H7 (cell line): ENCODE measurements around the gene OR51D1. TPM values are rescaled to one million over a fixed set of nuclear protein-coding genes. Genes with fewer than 3 reads are reported as not detected.

Experiments used
- DNase-seq: peaks from one replicate; pipeline ENCODE4 v3.0.0; 2012
- H3K27me3 ChIP-seq: 2 replicates; pipeline ENCODE4 v1.6.0; 2011; ENCODE audit warnings: mild to moderate bottlenecking, low read length; ENCODE audit not compliant: control insufficient read depth, insufficient read depth
- H3K36me3 ChIP-seq: replicated peaks from 2 replicates; pipeline ENCODE4 v1.5.1; 2011; ENCODE audit warnings: low read length; ENCODE audit not compliant: control insufficient read depth, insufficient read depth
- H3K4me3 ChIP-seq: 2 replicates; pipeline ENCODE4 v1.5.1; 2011; ENCODE audit warnings: low read depth, mild to moderate bottlenecking, control low read depth, low read length, moderate library complexity; ENCODE audit not compliant: insufficient read depth
- total RNA-seq: library from RNA; depleted of rRNA; stranded (reverse); fragments of >200 nt; shearing (Covaris generic); gene quantifications from 2 replicates; pipeline ENCODE4 v1.2.3, GENCODE V29; 2014

OR51D1 gene
- total RNA-seq, 1 experiment from 2014 or later: not detected

GRCh38 chr11:4636136-4636535, 1.1 kb upstream of the OR51D1 start:
- peaks cover 7% of the 10 kb centered on the region for H3K27me3 ChIP-seq
- H3K36me3 ChIP-seq: no peaks in the 10 kb centered on the region
- no peak for DNase-seq

GRCh38 chr11:4637662-4638047, 378 bp downstream of the OR51D1 start:
- DNase-seq: no peak
- Histone ChIP-seq H3K27me3 (peaks cover 7% of the 10 kb centered on the region), H3K4me3 (no peak overlapping the region), H3K36me3 (no peaks in the 10 kb centered on the region)

More at GRCh38 chr11:4636136-4636535, 1.1 kb upstream of the OR51D1 start:
- H3K4me3 ChIP-seq: no peak overlapping the region

GRCh38 chr11:4639931-4640330, 2.7 kb downstream of the OR51D1 start:
- Histone ChIP-seq H3K36me3 (no peaks in the 10 kb centered on the region), H3K4me3 (no peak overlapping the region), H3K27me3 (peaks cover 7% of the 10 kb centered on the region)
- DNase-seq: no peak

GRCh38 chr11:4641501-4641900, 4.2 kb downstream of the OR51D1 start:
- no peak overlapping the region for H3K4me3 ChIP-seq
- peaks cover 7% of the 10 kb centered on the region for H3K27me3 ChIP-seq
- no peaks in the 10 kb centered on the region for H3K36me3 ChIP-seq
- DNase-seq: no peak

DNA sequence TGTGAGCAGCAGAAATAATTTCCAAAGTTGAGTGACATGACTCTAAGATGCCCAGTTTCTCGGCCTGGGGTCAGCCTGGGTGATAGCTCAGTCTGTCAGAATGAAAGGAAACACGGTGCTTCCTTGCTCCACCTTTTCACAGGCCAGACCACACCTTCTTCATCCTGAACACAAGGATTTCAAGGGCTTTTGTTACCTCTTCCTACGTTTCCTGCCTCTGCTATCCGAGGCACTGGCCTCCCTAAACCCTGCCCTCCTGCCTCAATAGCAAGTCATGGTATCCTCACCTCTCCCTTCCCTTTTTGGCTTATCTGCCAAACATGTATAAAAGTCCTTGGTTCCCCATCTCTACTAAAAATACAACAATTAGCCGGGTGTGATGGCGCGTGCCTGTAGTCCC, 4.8 kb downstream of the OR51D1 start:
- peaks cover 7% of the 10 kb centered on the region for H3K27me3 ChIP-seq
- no peak for DNase-seq
- no peaks in the 10 kb centered on the region for H3K36me3 ChIP-seq

DNA sequence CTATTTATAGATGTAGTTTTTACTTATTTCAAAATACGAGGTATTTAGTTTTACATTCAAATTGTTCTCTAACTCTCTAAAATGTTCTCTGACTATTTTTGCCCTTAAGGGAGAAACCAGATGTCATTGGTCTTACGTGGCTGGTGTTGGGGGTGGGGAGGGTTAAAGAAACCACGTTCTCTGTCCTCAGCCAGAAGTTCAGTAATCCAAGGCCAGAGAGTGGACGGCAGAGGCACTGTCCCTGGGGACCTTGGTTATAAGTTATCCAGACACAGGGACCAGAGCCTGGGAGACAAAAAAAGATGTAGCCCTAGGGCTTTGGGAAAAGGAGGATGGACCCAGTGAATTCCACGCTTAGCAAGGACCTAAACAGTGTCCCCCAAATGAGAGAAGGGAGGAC, 5.8 kb downstream of the OR51D1 start:
- H3K27me3 ChIP-seq: no peaks in the 10 kb centered on the region

More for the DNA sequence above, 4.8 kb downstream of the OR51D1 start:
- no peak overlapping the region for H3K4me3 ChIP-seq

GRCh38 chr11:4643682-4644081, 6.4 kb downstream of the OR51D1 start, which contains the start of gene OR51E1:
TSS of gene OR51E1 (plus strand) at chr11:4643982. CDS start at chr11:4652527, 8,545 bp downstream.
- Histone ChIP-seq H3K4me3 (no peak within 1 kb of the TSS), H3K36me3 (no peaks in the 10 kb centered on the region), H3K27me3 (no peaks in the 10 kb centered on the region)
- no peak for DNase-seq

More for the DNA sequence above, 5.8 kb downstream of the OR51D1 start:
- Histone ChIP-seq H3K4me3 (no peak overlapping the region), H3K36me3 (no peaks in the 10 kb centered on the region)
- DNase-seq: no peak

DNA sequence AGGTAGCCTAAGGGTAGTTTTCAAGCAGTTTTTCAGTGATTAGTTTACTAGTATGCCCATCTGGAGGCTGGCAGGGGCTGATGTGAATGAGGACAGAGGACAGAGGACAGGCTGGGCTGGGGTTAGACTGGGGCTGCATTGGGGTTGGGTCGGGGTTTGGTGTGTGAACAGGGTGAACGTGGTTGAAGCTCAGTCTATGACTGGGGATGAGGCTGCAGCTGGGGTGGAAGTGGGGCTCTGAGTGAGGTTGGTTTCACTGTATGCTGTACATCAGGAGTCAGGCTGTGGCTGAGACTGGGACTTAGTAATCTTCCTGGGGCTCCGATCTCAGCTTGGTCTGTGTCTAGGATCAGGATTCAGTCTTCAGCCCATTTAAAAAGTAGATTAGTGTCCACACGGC, 7.0 kb downstream of the OR51D1 start:
- H3K27me3 ChIP-seq: no peaks in the 10 kb centered on the region
- DNase-seq: no peak
- H3K4me3 ChIP-seq: no peak overlapping the region
- no peaks in the 10 kb centered on the region for H3K36me3 ChIP-seq

DNA sequence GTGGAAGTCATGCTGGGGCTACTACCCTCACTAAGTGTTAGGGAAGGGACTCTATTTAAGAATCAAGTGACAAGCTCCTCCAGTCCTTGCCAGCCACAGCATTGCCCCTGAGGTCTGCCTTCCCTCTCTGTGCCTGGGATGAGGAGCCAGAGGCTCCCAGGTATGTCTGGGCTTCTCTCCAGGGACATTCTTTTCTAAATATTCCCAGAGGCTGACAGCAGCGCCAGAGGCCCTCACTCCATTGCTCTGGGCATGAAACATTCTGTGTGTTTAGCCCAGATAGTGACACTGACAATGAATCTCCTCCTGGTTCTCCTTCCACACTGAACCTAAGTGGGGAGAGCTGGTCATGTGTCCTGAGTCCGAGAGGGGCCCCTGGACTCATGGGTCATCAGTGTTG, 8.7 kb downstream of the OR51D1 start:
- no peaks in the 10 kb centered on the region for H3K36me3 ChIP-seq
- DNase-seq: no peak
- H3K4me3 ChIP-seq: no peak overlapping the region
- H3K27me3 ChIP-seq: no peaks in the 10 kb centered on the region; the same call in 1 of the 2 replicates

GRCh38 chr11:4647766-4648165, 10.5 kb downstream of the OR51D1 start:
- DNase-seq: no peak
- Histone ChIP-seq H3K36me3 (no peaks in the 10 kb centered on the region), H3K4me3 (no peak overlapping the region), H3K27me3 (no peaks in the 10 kb centered on the region; the same call in 1 of the 2 replicates)

DNA sequence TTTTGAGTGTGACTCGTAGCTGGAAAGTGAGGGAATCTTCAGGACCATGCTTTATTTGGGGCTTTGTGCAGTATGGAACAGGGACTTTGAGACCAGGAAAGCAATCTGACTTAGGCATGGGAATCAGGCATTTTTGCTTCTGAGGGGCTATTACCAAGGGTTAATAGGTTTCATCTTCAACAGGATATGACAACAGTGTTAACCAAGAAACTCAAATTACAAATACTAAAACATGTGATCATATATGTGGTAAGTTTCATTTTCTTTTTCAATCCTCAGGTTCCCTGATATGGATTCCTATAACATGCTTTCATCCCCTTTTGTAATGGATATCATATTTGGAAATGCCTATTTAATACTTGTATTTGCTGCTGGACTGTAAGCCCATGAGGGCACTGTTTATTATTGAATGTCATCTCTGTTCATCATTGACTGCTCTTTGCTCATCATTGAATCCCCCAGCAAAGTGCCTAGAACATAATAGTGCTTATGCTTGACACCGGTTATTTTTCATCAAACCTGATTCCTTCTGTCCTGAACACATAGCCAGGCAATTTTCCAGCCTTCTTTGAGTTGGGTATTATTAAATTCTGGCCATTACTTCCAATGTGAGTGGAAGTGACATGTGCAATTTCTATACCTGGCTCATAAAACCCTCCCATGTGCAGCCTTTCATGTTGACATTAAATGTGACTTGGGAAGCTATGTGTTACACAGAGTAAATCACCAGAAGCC, 17.5 kb downstream of the OR51D1 start:
- H3K4me3 ChIP-seq: no peak overlapping the region

DNA sequence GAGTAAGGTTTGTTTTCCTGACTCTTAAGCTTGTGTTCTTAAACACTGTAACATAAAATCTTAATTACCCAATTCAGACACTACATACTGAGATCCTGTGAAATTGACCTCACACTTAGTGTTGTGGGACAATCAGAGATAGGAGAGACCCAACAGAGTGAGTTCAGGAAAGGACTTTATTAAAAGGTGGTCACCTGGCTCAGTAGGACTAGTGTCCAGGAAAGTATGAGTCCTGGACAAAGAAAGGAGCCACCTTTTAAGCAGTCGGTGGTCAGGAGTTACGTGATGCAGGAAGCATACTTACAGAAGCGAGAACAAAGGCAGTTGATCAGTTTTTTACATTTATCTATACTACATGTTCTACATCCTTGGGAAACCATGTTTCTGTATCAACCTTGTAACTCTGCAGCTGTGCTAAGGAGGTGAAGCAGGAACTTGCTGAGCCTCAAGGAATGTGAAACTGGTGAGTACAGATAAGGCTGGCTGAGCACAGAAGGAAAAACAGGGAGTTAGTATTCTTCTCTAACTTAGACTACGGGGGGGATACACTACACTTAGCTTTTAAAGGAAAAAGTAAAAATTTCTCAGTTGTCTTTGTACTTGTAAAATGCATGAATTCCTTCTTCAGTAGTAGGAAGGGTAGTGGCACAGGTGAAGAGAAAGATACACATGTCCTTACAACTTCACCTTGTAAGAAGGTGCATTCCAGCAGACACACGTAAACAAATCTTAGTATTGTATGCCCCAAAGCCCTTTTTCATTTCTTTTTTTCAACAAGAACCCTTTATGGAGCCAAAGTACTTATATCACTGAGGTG, 21.6 kb downstream of the OR51D1 start:
- H3K4me3 ChIP-seq: no peak overlapping the region
- H3K36me3 ChIP-seq: no peaks in the 10 kb centered on the region
- no peak for DNase-seq
- H3K27me3 ChIP-seq: no peaks in the 10 kb centered on the region

More for the DNA sequence above, 17.5 kb downstream of the OR51D1 start:
- DNase-seq: no peak
- Histone ChIP-seq H3K27me3 (no peaks in the 10 kb centered on the region; the same call in 1 of the 2 replicates), H3K36me3 (no peaks in the 10 kb centered on the region)

- Histone ChIP-seq H3K27me3 (no peaks in the 10 kb centered on the region), H3K36me3 (no peaks in the 10 kb centered on the region)
- no peak for DNase-seq
These were observed 25.6 kb downstream of the OR51D1 start for GRCh38 chr11:4662876-4663275.

GRCh38 chr11:4664183-4664582, 26.9 kb downstream of the OR51D1 start:
- Histone ChIP-seq H3K27me3 (no peaks in the 10 kb centered on the region), H3K36me3 (no peaks in the 10 kb centered on the region), H3K4me3 (no peak overlapping the region)
- DNase-seq: no peak

More at GRCh38 chr11:4662876-4663275, 25.6 kb downstream of the OR51D1 start:
- H3K4me3 ChIP-seq: no peak overlapping the region

- DNase-seq: no peak
- H3K4me3 ChIP-seq: no peak overlapping the region
- no peaks in the 10 kb centered on the region for H3K27me3 ChIP-seq
- H3K36me3 ChIP-seq: no peaks in the 10 kb centered on the region
These were observed 27.5 kb downstream of the OR51D1 start for GRCh38 chr11:4664786-4665185.
